MG63 (cell line): ENCODE results near the gene TSPAN3. TPM values are rescaled to one million over a fixed set of nuclear protein-coding genes. Genes with fewer than 3 reads are reported as not detected.

Experiments used
- DNase-seq: peaks from one replicate; pipeline ENCODE4 v3.0.0-alpha.2; 2020
- H3K27me3 ChIP-seq: fragments of 250-450 bp; sonication (Bioruptor Pico); 2 replicates; pipeline ENCODE4 v1.5.1; 2020; ENCODE audit warnings: mild to moderate bottlenecking, moderate library complexity
- H3K36me3 ChIP-seq: fragments of 250-450 bp; sonication (Bioruptor Pico); 2 replicates; pipeline ENCODE4 v1.5.1; 2020; ENCODE audit warnings: mild to moderate bottlenecking, moderate library complexity
- H3K4me3 ChIP-seq: fragments of 250-450 bp; sonication (Bioruptor Pico); 2 replicates; pipeline ENCODE4 v1.5.1; 2020; ENCODE audit warnings: mild to moderate bottlenecking, moderate library complexity
- H3K9me3 ChIP-seq: fragments of 250-450 bp; sonication (Bioruptor Pico); 2 replicates; pipeline ENCODE4 v1.5.1; 2020; ENCODE audit warnings: mild to moderate bottlenecking, moderate library complexity
- total RNA-seq: library from RNA; depleted of rRNA; stranded (reverse); fragments of >200 nt; shearing (Covaris generic); gene quantifications from 2 replicates; pipeline ENCODE4 v1.2.3, GENCODE V29; 2014; ENCODE audit warnings: low replicate concordance

The TSPAN3 gene
- total RNA-seq, 1 experiment from 2014 or later, result 239 TPM

GRCh38 chr15:77042955-77043920 lies 27.7 kb downstream of the TSPAN3 start:
- Histone ChIP-seq H3K9me3 (no peaks in the 10 kb centered on the region), H3K4me3 (no peak overlapping the region), H3K36me3 (peaks cover 31% of the 10 kb centered on the region), H3K27me3 (no peaks in the 10 kb centered on the region)
- no peak for DNase-seq

- H3K27me3 ChIP-seq, result no peaks in the 10 kb centered on the region
- peaks cover 25% of the 10 kb centered on the region for H3K36me3 ChIP-seq
- H3K4me3 ChIP-seq, result no peak overlapping the region
- H3K9me3 ChIP-seq, result no peaks in the 10 kb centered on the region
- DNase-seq, result no peak
Measured at GRCh38 chr15:77042245-77042919, 28.5 kb downstream of the TSPAN3 start.

GRCh38 chr15:77040673-77041072 lies 30.2 kb downstream of the TSPAN3 start:
- Histone ChIP-seq H3K4me3 (no peak overlapping the region), H3K27me3 (no peaks in the 10 kb centered on the region), H3K9me3 (no peaks in the 10 kb centered on the region), H3K36me3 (peaks cover 19% of the 10 kb centered on the region)
- no peak for DNase-seq

- H3K9me3 ChIP-seq, result no peaks in the 10 kb centered on the region
- no peaks in the 10 kb centered on the region for H3K27me3 ChIP-seq
- H3K4me3 ChIP-seq, result no peak overlapping the region
- DNase-seq, result no peak
- peaks cover 14% of the 10 kb centered on the region for H3K36me3 ChIP-seq
Measured at GRCh38 chr15:77039848-77040247, 31.1 kb downstream of the TSPAN3 start.

- Histone ChIP-seq H3K27me3 (no peaks in the 10 kb centered on the region), H3K4me3 (no peak overlapping the region), H3K9me3 (no peaks in the 10 kb centered on the region), H3K36me3 (peaks cover 11% of the 10 kb centered on the region)
- DNase-seq, result no peak
Measured at GRCh38 chr15:77039217-77039533, 31.7 kb downstream of the TSPAN3 start.

GRCh38 chr15:77038312-77039216 lies 32.3 kb downstream of the TSPAN3 start:
- no peak for DNase-seq
- Histone ChIP-seq H3K36me3 (peaks cover 11% of the 10 kb centered on the region), H3K4me3 (no peak overlapping the region), H3K27me3 (no peaks in the 10 kb centered on the region), H3K9me3 (no peaks in the 10 kb centered on the region)

GRCh38 chr15:77037388-77038209 lies 33.3 kb downstream of the TSPAN3 start:
- H3K36me3 ChIP-seq, result peaks cover 11% of the 10 kb centered on the region
- no peaks in the 10 kb centered on the region for H3K27me3 ChIP-seq
- no peak overlapping the region for H3K4me3 ChIP-seq
- no peaks in the 10 kb centered on the region for H3K9me3 ChIP-seq
- DNase-seq, result no peak

GRCh38 chr15:77036537-77037387 lies 34.1 kb downstream of the TSPAN3 start:
- Histone ChIP-seq H3K4me3 (no peak overlapping the region), H3K36me3 (peaks cover 7% of the 10 kb centered on the region; the same call in 1 of the 2 replicates), H3K27me3 (no peaks in the 10 kb centered on the region), H3K9me3 (no peaks in the 10 kb centered on the region)
- no peak for DNase-seq

GRCh38 chr15:77035999-77036471 lies 34.9 kb downstream of the TSPAN3 start:
- H3K36me3 ChIP-seq, result peaks cover 7% of the 10 kb centered on the region; the same call in 1 of the 2 replicates
- DNase-seq, result no peak
- H3K27me3 ChIP-seq, result no peaks in the 10 kb centered on the region
- H3K9me3 ChIP-seq, result no peaks in the 10 kb centered on the region
- no peak overlapping the region for H3K4me3 ChIP-seq

GRCh38 chr15:77035584-77035983 lies 35.3 kb downstream of the TSPAN3 start:
- no peak overlapping the region for H3K4me3 ChIP-seq
- DNase-seq, result no peak
- H3K9me3 ChIP-seq, result no peaks in the 10 kb centered on the region
- H3K27me3 ChIP-seq, result no peaks in the 10 kb centered on the region
- H3K36me3 ChIP-seq, result peaks cover 7% of the 10 kb centered on the region; the same call in 1 of the 2 replicates

GRCh38 chr15:77034695-77035489 lies 36.0 kb downstream of the TSPAN3 start:
- no peak for DNase-seq
- H3K9me3 ChIP-seq, result no peaks in the 10 kb centered on the region

GRCh38 chr15:77033729-77034671 lies 36.9 kb downstream of the TSPAN3 start:
- no peak overlapping the region for H3K4me3 ChIP-seq
- H3K27me3 ChIP-seq, result no peaks in the 10 kb centered on the region
- peaks cover 7% of the 10 kb centered on the region; the same call in 1 of the 2 replicates for H3K36me3 ChIP-seq
- no peaks in the 10 kb centered on the region for H3K9me3 ChIP-seq
- no peak for DNase-seq

More at GRCh38 chr15:77034695-77035489, 36.0 kb downstream of the TSPAN3 start:
- no peak overlapping the region for H3K4me3 ChIP-seq
- peaks cover 7% of the 10 kb centered on the region; the same call in 1 of the 2 replicates for H3K36me3 ChIP-seq
- H3K27me3 ChIP-seq, result no peaks in the 10 kb centered on the region

- no peak for DNase-seq
- no peaks in the 10 kb centered on the region for H3K27me3 ChIP-seq
- H3K4me3 ChIP-seq, result no peak overlapping the region
- H3K9me3 ChIP-seq, result no peaks in the 10 kb centered on the region
- peaks cover 7% of the 10 kb centered on the region; the same call in 1 of the 2 replicates for H3K36me3 ChIP-seq
Measured at GRCh38 chr15:77033417-77033728, 37.5 kb downstream of the TSPAN3 start.
